Tibial nerve (tissue), 4 donors: Measurements from ENCODE around the gene SLC24A3. TPM values are rescaled to one million over a fixed set of nuclear protein-coding genes. Genes with fewer than 3 reads are reported as not detected.

ENCODE experiments used
- DNase-seq, 2 donors: peaks; one replicate each; pipeline ENCODE4 v3.0.0-alpha.2; 2019; ENCODE audit warnings: low spot score in 2 of 2
- H3K27ac ChIP-seq, 4 donors: fragments of 200-600 bp; sonication (generic) in 3 of 4; one replicate each; pipeline ENCODE4 v1.5.1; 2017 to 2019; ENCODE audit warnings: mild to moderate bottlenecking in 1 of 4
- H3K27me3 ChIP-seq, 2 donors: fragments of 200-600 bp; sonication (generic) in 1 of 2; one replicate each; pipeline versions ENCODE4 v1.5.1 to v1.6.0; 2017 to 2019
- H3K36me3 ChIP-seq, 3 donors: fragments of 200-600 bp; sonication (generic); one replicate each; pipeline ENCODE4 v1.5.1; 2018 to 2019
- H3K4me1 ChIP-seq, 4 donors: fragments of 200-600 bp; sonication (generic) in 3 of 4; one replicate each; pipeline ENCODE4 v1.5.1; 2017 to 2019
- H3K4me3 ChIP-seq, 4 donors: fragments of 200-600 bp; sonication (generic) in 3 of 4; one replicate each; pipeline ENCODE4 v1.5.1; 2017 to 2019; ENCODE audit warnings: mild to moderate bottlenecking in 1 of 4, moderate library complexity in 1 of 4
- H3K9me3 ChIP-seq, 4 donors: fragments of 200-600 bp; sonication (generic) in 3 of 4; one replicate each; pipeline ENCODE4 v1.5.1; 2017 to 2019
- CTCF ChIP-seq, 5 experiments: fragments of 200-600 bp in 3 of 5; fragments of 450-650 bp in 2 of 5; sonication (generic) in 3 of 5; IDR thresholded peaks; one replicate each; pipeline ENCODE4 v1.5.1; 2016 to 2019; ENCODE audit warnings: antibody characterized with exemption in 5 of 5, mild to moderate bottlenecking in 3 of 5, moderate library complexity in 2 of 5
- EP300 ChIP-seq, 2 donors: sonication (generic); formaldehyde crosslinking; IDR thresholded peaks; one replicate each; pipeline ENCODE4 v1.6.1; 2017; ENCODE audit warnings: antibody characterized with exemption in 2 of 2, mild to moderate bottlenecking in 1 of 2
- POLR2A ChIP-seq, 2 donors: fragments of 450-650 bp; IDR thresholded peaks; one replicate each; pipeline ENCODE4 v1.6.1; 2017; ENCODE audit warnings: antibody characterized with exemption in 2 of 2, mild to moderate bottlenecking in 2 of 2, moderate library complexity in 2 of 2
- WGBS, 2 donors: methylation state at CpG; one replicate each; pipeline ENCODE4 v1.1.5; 2018; 5-methylcytosine and 5-hydroxymethylcytosine counted together
- total RNA-seq, 4 donors: library from RNA; depleted of rRNA; stranded (reverse); fragments of >200 nt; gene quantifications; one replicate each; pipeline ENCODE4 v1.1.0, GENCODE V29; 2016

The SLC24A3 gene
- total RNA-seq, 4 donors from 2014 or later = 1.3 to 4.0 (median 2.7) TPM

- TF ChIP-seq POLR2A (IDR thresholded peaks at IDR 0.05) (no peak), CTCF (IDR thresholded peaks at IDR 0.05) (no peak), EP300 (IDR thresholded peaks at IDR 0.05) (no peak)
- Histone ChIP-seq H3K27ac (no peak overlapping the region), H3K4me3 (no peak overlapping the region), H3K36me3 (no peaks in the 10 kb centered on the region), H3K27me3 (no peaks in the 10 kb centered on the region), H3K4me1 (no peaks in the 10 kb centered on the region), H3K9me3 (peaks cover 0 to 3% (median 0%) of the 10 kb centered on the region in 4 donors)
- no peak for DNase-seq
Observed at GRCh38 chr20:19185083-19185482, 27.4 kb upstream of the SLC24A3 start.

GRCh38 chr20:19193349-19193748 is 19.1 kb upstream of the SLC24A3 start:
- Histone ChIP-seq H3K4me1 (no peaks in the 10 kb centered on the region), H3K36me3 (no peaks in the 10 kb centered on the region), H3K27ac (no peak overlapping the region), H3K4me3 (no peak overlapping the region), H3K9me3 (no peaks in the 10 kb centered on the region), H3K27me3 (no peaks in the 10 kb centered on the region)
- TF ChIP-seq EP300 (IDR thresholded peaks at IDR 0.05) (no peak), CTCF (IDR thresholded peaks at IDR 0.05) (no peak), POLR2A (IDR thresholded peaks at IDR 0.05) (no peak)
- DNase-seq = no peak
- WGBS, 2 donors = 40 to 42% methylated on average over 5 of the region's 5 CpGs

GRCh38 chr20:19205981-19206396 is 6.5 kb upstream of the SLC24A3 start:
- 15 to 18% methylated on average over 8 of the region's 8 CpGs for WGBS, 2 donors

DNA sequence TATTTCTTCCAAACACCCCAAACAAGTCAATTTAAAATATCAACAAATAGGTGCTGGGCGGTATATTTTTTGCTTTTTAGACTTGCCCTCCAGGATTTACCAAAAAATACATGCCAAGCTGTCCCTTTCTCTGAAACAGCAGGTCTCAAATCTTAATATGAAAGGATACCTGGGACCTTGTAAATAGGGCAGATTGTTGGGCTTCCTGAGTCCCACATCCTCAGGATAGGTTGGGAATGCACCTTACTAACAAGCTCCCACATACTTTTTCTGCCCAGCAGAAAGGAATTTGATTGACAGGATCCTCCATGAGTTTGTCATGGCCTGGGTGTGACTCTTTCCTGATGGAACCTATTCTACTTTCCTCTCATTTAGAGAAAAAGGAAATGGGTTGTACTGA is 4.9 kb upstream of the SLC24A3 start:
- H3K27ac ChIP-seq = no peak overlapping the region
- no peak for DNase-seq
- H3K9me3 ChIP-seq = no peaks in the 10 kb centered on the region
- 69 to 73% methylated on average over 1 of the region's 1 CpG for WGBS, 2 donors
- H3K4me1 ChIP-seq = peaks cover 0 to 20% (median 0%) of the 10 kb centered on the region in 4 donors
- H3K36me3 ChIP-seq = no peaks in the 10 kb centered on the region
- H3K4me3 ChIP-seq = no peak overlapping the region
- peaks cover 0 to 7% of the 10 kb centered on the region in 2 donors for H3K27me3 ChIP-seq
- TF ChIP-seq EP300 (IDR thresholded peaks at IDR 0.05) (no peak), CTCF (IDR thresholded peaks at IDR 0.05) (no peak), POLR2A (IDR thresholded peaks at IDR 0.05) (no peak)

More at GRCh38 chr20:19205981-19206396, 6.5 kb upstream of the SLC24A3 start:
- H3K4me3 ChIP-seq = no peak overlapping the region
- no peaks in the 10 kb centered on the region for H3K27me3 ChIP-seq
- H3K4me1 ChIP-seq = peaks cover 0 to 8% (median 0%) of the 10 kb centered on the region in 4 donors
- DNase-seq = peak; percentile 67 to 83
- H3K9me3 ChIP-seq = no peaks in the 10 kb centered on the region
- H3K36me3 ChIP-seq = no peaks in the 10 kb centered on the region
- no peak overlapping the region for H3K27ac ChIP-seq
- TF ChIP-seq CTCF (IDR thresholded peaks at IDR 0.05) = peak; percentile 71 to 86 (median 82)
- TF ChIP-seq POLR2A (IDR thresholded peaks at IDR 0.05) = no peak
- TF ChIP-seq EP300 (IDR thresholded peaks at IDR 0.05) = no peak

DNA sequence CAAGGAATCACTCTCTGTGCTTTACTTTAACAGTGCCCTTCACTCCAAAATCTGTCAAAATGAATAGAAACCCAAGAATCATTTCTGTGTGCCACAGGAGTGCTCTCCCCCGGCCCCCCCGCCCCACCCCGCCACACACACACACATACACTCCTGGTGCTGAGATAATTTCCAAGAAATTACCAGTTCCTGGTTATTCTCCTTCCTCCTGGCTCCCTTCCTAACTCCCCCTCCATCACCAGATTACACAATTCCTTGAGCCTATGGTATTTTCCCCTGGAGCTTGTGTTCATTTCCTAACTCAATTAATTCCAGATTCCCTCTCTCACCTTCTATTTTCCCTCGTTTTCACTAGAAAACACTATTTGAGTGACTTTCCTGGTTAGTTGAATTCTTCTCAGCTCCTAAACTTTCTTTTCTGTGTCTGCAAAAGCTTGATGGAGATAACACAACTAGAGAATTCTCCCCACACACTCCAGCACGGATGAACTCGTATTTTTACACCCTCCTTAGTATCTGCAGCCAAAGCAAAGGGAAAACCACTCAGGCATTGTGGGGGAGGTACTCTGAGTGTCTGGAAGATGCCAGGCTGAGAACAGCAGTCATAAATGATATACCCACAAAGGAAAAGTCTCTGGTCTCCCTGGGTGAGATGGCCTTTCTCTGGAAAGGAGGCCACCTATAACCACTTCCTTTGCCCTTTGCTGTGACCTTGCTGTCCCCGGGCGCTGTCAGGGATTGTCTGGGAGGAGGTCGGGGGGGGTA is 1.9 kb upstream of the SLC24A3 start:
- no peak overlapping the region for H3K27ac ChIP-seq
- WGBS, 2 donors = 40 to 53% methylated on average over 9 of the region's 9 CpGs
- TF ChIP-seq EP300 (IDR thresholded peaks at IDR 0.05) (peak in 1 of 2 donors; percentile 10), CTCF (IDR thresholded peaks at IDR 0.05) (no peak)
- H3K27me3 ChIP-seq = peaks cover 0 to 25% of the 10 kb centered on the region in 2 donors
- H3K36me3 ChIP-seq = no peaks in the 10 kb centered on the region
- peaks cover 0 to 29% (median 0%) of the 10 kb centered on the region in 4 donors for H3K4me1 ChIP-seq
- no peak for DNase-seq
- H3K4me3 ChIP-seq = no peak overlapping the region
- H3K9me3 ChIP-seq = no peaks in the 10 kb centered on the region
